ENCODE results near the gene EFNA5.
"Not testable (repeated sequence)": the region's sequence is repeated elsewhere in the genome, so short reads cannot be mapped to it uniquely, and the experiment has no call there.

- TF ChIP-seq, protein P1, sequence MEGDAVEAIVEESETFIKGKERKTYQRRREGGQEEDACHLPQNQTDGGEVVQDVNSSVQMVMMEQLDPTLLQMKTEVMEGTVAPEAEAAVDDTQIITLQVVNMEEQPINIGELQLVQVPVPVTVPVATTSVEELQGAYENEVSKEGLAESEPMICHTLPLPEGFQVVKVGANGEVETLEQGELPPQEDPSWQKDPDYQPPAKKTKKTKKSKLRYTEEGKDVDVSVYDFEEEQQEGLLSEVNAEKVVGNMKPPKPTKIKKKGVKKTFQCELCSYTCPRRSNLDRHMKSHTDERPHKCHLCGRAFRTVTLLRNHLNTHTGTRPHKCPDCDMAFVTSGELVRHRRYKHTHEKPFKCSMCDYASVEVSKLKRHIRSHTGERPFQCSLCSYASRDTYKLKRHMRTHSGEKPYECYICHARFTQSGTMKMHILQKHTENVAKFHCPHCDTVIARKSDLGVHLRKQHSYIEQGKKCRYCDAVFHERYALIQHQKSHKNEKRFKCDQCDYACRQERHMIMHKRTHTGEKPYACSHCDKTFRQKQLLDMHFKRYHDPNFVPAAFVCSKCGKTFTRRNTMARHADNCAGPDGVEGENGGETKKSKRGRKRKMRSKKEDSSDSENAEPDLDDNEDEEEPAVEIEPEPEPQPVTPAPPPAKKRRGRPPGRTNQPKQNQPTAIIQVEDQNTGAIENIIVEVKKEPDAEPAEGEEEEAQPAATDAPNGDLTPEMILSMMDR (IDR thresholded peaks at IDR 0.05) = not testable (repeated sequence)
- TF ChIP-seq POLR2A (IDR thresholded peaks at IDR 0.05) = not testable (repeated sequence)
Observed at GRCh38 chr5:107451827-107452226, 218.9 kb downstream of the EFNA5 start.

Measured in lower leg skin (tissue), 3 donors.